Measurements from ENCODE around the gene PPP1R12B.

- no peak for TF ChIP-seq CTCF (IDR thresholded peaks at IDR 0.05; ENCODE audit: low read depth, low read length, missing input control)
- TF ChIP-seq GABPA (IDR thresholded peaks at IDR 0.05 in 1 of 2, conservative IDR thresholded peaks at IDR 0.05 in 1 of 2) = no peak
These were observed 13.7 kb downstream of the PPP1R12B start for GRCh38 chr1:202362212-202362611.

Data from liver (tissue), 3 donors.